AG04450 (cell line): ENCODE measurements around the gene DCD. TPM values are rescaled to one million over a fixed set of nuclear protein-coding genes. Genes with fewer than 3 reads are reported as not detected.

Experiments
- CTCF ChIA-PET: fragments of 300-600, 350-600 bp; formaldehyde crosslinking; extraction: SDS; loops from one replicate; lab custom pipeline; 2022; ENCODE audit warnings: antibody characterized with exemption, inconsistent platforms; lab: Charles Lee
- POLR2A ChIA-PET: fragments of 350-600 bp; formaldehyde crosslinking; extraction: SDS; loops from one replicate; lab custom pipeline; 2021; ENCODE audit warnings: antibody characterized with exemption, inconsistent platforms; lab: Yijun Ruan, JAX
- DNase-seq: peaks from one replicate; pipeline ENCODE4 v3.0.0-alpha.2; 2011; ENCODE audit warnings: low read depth, low spot score
- H3K27ac ChIP-seq: one replicate; pipeline ENCODE4 v1.5.1; 2012; ENCODE audit warnings: low read depth, low read length, control low read depth
- H3K27me3 ChIP-seq: one replicate; pipeline ENCODE4 v1.6.0; 2012; ENCODE audit warnings: low read length; ENCODE audit not compliant: control insufficient read depth, insufficient read depth
- H3K4me3 ChIP-seq: 2 replicates; pipeline ENCODE4 v1.5.1; 2011; ENCODE audit warnings: mild to moderate bottlenecking, low read depth, low read length, control low read depth
- H3K9me3 ChIP-seq: 2 replicates; pipeline ENCODE4 v1.5.1; 2012; ENCODE audit warnings: low read length; ENCODE audit not compliant: control insufficient read depth, insufficient read depth
- CTCF ChIP-seq: IDR thresholded peaks from 2 replicates; pipeline ENCODE4 v1.5.1; 2011; ENCODE audit warnings: low read depth, low read length, control low read depth, inconsistent platforms
- polyA plus RNA-seq: library from polyadenylated mRNA; depleted of rRNA; stranded (reverse); fragments of >200 nt; gene quantifications from 2 replicates; pipeline ENCODE4 v1.2.3, GENCODE V29; 2011

DCD gene
- polyA plus RNA-seq, 1 experiment: not detected

- POLR2A ChIA-PET: no interaction called here
Observed at GRCh38 chr12:54606556-54606955, 41.6 kb downstream of the DCD start.

GRCh38 chr12:54605138-54605970, 42.8 kb downstream of the DCD start:
- TF ChIP-seq CTCF: no peak
- H3K27me3 ChIP-seq: peaks cover 6% of the 10 kb centered on the region
- no peaks in the 10 kb centered on the region for H3K9me3 ChIP-seq
- no peak overlapping the region for H3K27ac ChIP-seq
- ChIA-PET CTCF (interaction anchor here (0.6 to 2.9 kb wide), 2 partner anchors 9 to 108 kb away, joined by 5 to 10 read pairs; no protein-coding TSS in a partner anchor), POLR2A (no interaction called here)
- no peak overlapping the region for H3K4me3 ChIP-seq
- no peak for DNase-seq

More at GRCh38 chr12:54606556-54606955, 41.6 kb downstream of the DCD start:
- no peaks in the 10 kb centered on the region for H3K9me3 ChIP-seq
- CTCF ChIA-PET: interaction anchor here (2.9 kb wide), 1 partner anchor 10 kb away, joined by 10 read pairs; no protein-coding TSS in a partner anchor
- H3K27ac ChIP-seq: no peak overlapping the region
- no peak overlapping the region for H3K4me3 ChIP-seq
- H3K27me3 ChIP-seq: peaks cover 3% of the 10 kb centered on the region
- TF ChIP-seq CTCF: no peak
- no peak for DNase-seq

GRCh38 chr12:54604436-54604835, 43.7 kb downstream of the DCD start:
- no peak overlapping the region for H3K27ac ChIP-seq
- TF ChIP-seq CTCF: no peak
- POLR2A ChIA-PET: no interaction called here

GRCh38 chr12:54603872-54604271, 44.3 kb downstream of the DCD start:
- peaks cover 10% of the 10 kb centered on the region for H3K27me3 ChIP-seq
- DNase-seq: no peak
- ChIA-PET POLR2A (no interaction called here), CTCF (interaction anchor here (0.6 to 0.7 kb wide), 2 partner anchors 29 to 137 kb away, joined by 3 to 13 read pairs; no protein-coding TSS in a partner anchor)
- no peaks in the 10 kb centered on the region for H3K9me3 ChIP-seq
- no peak overlapping the region for H3K27ac ChIP-seq
- no peak overlapping the region for H3K4me3 ChIP-seq
- no peak for TF ChIP-seq CTCF

More at GRCh38 chr12:54604436-54604835, 43.7 kb downstream of the DCD start:
- CTCF ChIA-PET: no interaction called here
- H3K9me3 ChIP-seq: no peaks in the 10 kb centered on the region
- DNase-seq: no peak
- H3K4me3 ChIP-seq: no peak overlapping the region
- peaks cover 10% of the 10 kb centered on the region for H3K27me3 ChIP-seq
